DMS114 treated with DMSO at 0.1 percent for 48 hours (cell line): ENCODE results near the gene PDE6B.
"Not testable (repeated sequence)": the region's sequence is repeated elsewhere in the genome, so short reads cannot be mapped to it uniquely, and the experiment has no call there.

Source experiments
- DNase-seq: peaks from one replicate; lab custom pipeline; 2025; ENCODE audit not compliant: unreplicated experiment; lab: John Stamatoyannopoulos, UW

The PDE6B gene

DNA sequence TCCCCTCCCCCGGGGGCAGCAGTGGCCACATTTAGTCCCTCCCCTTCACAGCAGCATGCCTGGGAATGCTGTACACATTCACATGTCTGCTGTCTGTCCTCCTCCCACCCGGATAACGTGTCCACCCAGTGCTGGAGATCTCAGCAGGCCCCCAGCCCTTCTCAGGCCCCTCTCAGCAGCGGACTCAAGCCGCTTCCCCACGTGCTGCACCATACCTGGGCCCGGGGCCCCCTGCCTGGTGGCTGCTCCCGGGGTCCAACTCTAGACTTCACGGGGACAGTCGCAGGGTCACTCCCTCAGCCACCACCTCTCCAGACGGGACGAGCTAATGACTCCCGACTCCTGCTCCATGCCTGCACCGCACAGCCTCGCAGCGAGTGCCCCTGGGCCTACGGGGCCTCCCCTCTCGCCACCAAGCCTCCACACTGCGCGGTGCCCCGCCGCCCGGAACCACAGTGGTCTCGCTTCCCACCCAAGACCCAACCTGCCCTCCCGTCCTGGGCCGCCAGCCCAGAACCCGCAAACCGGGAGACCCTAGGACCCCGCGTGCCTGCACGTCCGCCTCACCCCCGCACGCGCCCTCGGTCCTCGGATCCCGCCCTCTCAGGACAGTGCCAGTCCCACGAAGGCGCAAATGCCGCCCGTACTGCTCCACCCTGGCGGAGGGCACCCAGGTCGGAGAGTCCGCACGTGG, 79.0 kb downstream of the PDE6B start:
- DNase-seq, result no peak

DNA sequence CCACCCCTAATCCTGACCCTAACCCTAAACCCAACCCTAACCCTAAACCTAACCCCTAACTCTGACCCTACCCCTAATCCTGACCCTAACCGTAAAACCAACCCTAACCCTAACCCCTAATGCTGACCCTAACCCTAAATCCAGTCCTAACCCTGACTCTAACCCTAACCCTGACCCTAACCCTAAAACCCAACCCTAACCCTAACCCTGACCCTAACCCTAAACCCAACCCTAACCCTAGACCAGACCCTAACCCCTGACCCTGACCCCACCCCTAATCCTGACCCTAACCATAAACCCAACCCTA, 79.6 kb downstream of the PDE6B start:
- DNase-seq, result no peak

DNA sequence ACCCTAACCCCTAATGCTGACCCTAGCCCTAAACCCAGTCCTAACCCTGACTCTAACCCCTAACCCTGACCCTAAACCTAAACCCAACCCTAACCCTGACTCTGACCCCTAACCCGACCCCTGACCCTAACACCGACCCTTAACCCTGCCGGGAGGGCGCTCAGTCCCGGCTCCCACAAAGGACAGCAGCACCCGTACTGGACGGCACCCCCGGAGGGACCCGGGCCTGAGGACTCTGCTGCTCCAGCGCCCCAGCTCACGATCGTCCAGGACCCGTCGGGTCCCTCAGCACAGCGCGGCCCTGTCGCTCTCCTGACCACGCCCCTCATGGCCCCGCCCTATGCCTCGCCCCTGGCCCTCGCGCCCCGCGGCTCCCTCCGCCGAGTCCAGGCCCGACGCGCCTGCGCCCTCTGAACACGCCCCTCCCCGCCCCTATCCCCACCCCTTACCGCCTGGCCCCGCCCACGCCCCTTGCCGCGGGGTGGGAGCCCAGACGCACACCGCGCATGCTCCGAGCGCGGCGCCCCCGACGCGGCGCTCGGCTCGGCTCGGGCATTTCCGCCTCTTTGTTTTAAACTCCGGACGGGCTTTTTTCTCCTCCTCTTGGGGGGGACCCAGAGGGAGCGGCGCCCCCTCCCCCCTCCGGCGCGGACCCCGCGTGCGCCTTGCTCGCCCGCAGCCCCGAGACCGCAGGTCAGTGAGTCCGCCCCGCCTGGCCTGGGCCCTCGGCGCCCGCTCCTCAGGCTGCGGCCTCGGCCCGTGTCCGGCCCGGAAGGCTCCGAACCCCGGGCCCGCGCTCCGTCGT, 80.1 kb downstream of the PDE6B start, which contains the start of gene PCGF3:
Gene PCGF3 (plus strand): TSS at position 555 of the 805 bp plus-strand sequence. CDS start 27,849 bp downstream, outside the sequence.
- peak; percentile 78 for DNase-seq

DNA sequence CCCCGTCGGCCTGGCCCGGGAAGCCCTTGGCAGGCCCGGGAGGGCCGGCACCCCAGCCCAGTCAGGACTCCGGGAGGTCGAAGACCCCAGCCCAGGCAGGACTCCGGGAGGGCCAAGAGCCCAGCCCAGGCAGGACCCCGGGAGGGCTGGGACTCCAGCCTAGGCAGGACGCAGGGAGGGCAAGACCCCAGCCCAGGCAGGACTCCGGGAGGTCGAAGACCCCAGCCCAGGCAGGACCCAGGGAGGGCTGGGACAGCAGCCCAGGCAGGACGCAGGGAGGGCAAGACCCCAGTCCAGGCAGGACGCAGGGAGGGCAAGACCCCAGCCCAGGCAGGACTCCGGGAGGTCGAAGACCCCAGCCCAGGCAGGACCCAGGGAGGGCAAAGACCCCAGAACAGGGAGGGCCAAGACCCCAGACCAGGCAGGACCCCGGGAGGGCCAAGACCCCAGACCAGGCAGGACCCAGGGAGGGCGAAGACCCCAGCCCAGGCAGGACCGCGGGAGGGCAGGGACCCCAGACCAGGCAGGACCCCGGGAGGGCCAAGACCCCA, 80.8 kb downstream of the PDE6B start:
- DNase-seq, result not testable (repeated sequence)

DNA sequence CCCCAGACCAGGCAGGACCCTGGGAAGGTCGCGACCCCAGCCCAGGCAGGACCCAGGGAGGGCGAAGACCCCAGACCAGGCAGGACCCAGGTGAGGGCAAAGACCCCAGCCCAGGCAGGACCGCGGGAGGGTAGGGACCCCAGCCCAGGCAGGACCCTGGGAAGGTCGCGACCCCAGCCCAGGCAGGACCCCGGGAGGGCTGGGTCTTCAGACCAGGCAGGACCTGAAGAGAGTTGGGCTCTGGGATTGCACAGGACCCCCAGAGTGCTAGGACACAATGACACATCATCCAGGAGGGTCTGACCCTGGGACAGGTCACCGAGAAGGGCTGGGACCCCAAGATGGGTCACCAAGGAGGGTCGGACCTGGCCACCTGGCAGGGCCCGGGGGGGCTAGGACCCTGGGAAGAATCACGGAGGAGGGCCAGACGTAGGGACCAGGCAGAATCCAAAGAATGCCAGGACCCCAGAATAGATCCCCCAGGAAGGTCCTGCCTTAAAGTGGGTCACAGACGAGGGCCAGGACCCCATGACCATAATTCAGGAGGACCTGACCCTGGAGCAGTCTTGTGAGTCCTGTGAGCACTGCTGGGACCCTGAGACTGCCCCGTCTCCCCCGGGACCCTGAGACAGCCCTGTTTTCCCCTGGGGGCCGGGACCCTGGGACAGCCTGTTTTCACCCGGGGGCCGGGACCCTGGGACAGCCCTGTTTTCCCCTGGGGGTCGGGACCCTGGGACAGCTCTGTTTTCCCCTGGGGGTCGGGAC, 81.6 kb downstream of the PDE6B start:
- DNase-seq, result no peak

DNA sequence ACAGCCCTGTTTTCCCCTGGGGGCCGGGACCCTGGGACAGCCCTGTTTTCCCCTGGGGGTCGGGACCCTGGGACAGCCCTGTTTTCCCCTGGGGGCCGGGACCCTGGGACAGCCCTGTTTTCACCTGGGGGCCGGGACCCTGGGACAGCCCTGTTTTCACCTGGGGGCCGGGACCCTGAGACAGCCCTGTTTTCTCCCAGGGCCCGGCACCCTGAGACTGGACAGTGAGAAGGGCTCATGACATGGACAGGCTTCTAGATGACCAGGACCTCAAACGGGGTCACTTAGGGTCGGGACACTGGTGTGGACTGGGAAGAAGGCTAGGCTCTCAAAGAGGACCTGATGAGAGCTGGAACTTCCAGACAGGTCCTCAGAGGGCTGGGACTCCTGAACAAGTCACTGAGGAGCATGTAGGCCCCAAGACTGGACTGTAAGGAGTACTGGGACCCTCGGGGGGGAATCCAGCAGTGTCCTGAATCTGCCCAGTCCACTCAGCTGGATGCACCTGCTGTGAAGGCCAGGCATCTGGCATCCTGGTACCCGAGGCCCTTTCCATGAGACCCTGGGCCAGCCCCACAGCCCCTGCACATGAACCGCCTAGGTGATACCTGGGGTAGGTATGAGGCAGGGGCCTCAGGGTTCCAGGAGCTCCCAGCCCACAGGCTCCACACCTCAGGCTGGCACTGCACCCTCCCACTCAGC, 82.7 kb downstream of the PDE6B start:
- no peak for DNase-seq

DNA sequence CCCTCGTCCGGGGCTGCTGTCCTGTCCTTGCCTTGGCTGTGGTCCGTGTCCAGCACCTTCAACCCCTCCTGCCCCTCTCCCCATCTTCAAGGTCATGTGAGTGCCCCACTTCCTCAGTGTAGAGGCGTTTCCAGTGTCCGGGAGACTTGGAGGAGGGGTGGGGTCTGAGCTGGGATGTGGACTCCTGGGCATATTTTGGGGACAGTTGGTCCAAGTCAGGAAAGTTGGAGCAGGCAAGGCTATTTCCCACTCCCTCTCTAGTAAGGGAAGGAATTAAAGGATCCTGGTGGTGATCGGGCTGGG, 83.2 kb downstream of the PDE6B start:
- DNase-seq, result no peak

DNA sequence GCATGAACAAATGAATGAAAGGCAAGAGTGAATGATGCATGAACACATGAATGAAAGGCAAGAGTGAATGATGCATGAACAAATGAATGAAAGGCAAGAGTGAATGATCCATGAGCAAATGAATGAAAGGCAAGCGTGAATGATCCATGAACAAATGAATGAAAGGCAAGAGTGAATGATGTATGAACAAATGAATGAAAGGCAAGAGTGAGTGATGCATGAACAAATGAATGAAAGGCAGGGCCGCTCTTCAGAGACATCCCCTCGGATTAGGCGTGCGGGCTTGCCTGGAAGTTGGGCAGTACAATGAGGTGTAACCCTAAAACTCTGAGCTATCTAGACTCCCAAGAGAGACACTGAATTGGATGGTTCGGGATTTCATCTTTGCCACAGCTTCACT, 84.0 kb downstream of the PDE6B start:
- no peak for DNase-seq

DNA sequence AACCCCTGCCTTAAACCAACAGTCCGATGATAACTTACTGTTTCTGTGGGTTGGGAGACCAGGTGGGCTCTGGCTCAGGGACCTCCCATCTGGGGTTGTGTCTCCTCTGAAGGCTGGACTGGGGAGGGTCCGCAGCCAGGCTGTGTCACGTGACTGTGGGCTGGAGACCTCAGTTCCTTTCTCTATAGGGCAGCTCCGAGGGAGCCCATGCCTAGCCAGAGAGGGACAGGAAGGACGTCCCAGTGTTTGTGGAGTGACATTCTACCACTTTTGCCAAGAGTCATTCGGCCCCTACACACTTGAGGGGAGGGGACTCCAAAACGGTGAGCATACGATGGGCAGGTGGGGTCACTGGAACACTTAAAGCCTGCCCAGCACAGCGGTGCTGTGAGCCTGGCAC, 84.7 kb downstream of the PDE6B start:
- DNase-seq, result no peak

DNA sequence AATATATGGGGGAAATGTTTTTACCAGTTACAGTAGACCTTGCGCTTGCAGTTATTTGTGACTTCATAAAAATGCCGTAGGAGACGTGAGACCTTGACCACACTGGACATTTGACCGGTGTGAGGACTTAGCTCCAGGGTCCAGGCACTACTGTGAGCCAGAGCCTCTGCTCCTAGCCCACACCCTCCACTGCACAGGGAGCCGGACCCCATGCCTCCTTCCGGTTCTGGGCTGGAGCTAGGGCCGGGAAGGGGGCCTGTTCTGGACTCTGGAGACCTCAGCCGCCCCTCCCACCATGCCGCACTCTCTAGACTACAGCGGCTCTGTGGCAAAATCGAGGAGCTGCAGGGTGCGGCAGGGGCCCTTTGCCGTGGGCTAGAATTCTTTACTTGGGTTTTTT, 85.5 kb downstream of the PDE6B start:
- no peak for DNase-seq

DNA sequence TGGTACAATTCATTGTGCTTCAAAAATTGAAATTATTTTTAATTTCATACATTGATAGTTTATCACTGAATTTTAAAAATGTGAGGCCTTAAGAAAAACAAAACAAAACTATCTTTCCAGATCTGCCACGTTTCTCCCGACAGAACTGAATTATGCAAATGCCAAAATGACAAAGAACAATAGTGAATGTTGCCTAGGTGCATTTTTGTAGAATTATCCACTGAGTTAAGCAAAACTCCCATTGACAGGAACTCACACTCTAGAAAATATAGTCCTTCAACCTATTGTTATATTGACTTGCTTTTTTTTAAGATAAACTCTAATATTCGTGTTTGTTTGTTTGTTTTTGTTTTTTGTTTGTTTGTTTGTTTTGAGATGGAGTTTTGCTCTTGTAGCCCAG, 86.7 kb downstream of the PDE6B start:
- no peak for DNase-seq

DNA sequence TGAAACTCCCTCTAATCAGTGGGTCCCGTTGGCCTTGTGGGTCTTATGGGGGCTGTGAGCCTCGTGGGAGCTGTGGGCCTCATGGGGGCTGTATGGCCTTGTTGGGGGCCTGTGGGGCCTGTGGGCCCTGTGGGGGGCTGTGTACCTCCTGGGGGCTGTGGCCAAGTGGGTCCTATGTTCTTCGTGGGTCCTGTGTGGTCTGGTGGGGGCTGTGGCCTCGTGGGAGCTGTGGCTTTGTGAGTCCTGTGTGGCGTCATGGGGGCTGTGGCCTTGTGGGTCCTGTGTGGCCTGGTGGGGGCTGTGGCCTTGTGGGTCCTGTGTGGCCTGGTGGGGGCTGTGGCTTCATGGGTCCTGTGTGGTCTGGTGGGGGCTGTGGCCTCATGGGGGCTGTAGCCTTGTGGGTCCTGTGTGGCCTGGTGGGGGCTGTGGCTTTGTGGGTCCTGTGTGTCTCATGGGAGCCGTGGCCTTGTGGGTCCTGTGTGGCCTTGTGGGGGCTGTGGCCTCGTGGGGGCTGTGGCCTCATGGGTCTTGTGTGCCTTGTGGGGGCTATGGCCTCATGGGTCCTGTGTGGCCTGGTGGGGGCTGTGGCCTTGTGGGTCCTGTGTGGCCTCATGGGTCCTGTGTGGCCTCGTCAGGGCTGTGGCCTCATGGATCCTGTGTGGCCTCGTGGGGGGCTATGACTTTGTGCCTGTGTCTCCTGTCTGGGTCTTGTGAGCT, 87.7 kb downstream of the PDE6B start:
- DNase-seq, result no peak

DNA sequence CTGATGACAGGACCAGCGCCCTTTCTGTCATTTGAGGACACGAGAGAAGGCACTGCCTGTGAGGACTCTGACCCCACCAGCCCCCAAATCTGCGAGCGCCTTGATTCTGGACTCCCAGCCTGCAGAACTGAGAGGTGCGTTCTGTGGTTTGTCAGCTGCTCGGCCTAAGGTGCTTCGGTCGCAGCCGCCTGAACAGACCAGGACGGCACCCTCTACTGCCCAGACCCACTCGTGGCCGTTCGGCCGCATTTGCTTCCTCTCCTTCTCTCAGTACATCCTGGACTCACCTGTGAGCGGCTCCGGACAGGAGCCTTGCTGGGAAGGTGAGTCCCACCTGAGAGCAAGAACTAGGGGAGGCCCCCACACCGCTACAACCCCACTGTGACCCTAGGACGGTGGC, 88.7 kb downstream of the PDE6B start:
- no peak for DNase-seq

DNA sequence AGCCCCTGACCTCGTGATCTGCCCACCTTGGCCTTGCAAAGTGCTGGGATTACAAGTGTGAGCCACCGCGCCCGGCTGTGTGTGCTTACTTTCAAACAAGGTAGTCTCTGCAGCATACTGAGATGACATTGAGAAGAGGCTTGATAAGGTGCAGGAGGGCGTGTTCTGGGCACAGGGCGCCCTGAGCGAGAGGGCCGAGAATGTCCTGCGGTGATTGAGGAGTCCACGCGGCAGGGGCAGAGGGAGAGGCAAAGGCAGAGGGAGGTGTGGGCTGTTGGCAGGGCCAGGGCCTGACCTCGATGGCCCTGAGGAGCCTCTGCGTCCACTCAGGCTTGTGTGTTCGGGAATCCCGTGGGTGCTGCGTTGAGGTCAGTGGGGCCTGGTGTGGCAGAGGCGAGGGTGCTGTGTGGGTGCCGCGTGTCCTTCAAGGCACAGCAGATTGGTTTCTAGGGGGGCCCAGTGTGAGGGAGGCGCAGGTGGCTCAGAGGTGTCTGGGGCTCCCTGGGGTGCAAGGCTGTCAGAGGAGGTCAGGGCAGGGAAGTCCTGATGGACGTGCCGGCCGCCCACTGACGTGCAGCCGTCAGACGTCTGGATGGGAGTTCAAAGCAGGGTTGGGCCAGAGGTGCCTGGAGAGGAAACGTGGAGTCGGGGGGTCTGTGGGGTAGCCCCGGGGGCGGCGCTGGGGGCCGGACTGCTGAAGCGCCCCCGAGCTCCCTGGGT, 92.4 kb downstream of the PDE6B start:
- DNase-seq, result no peak

DNA sequence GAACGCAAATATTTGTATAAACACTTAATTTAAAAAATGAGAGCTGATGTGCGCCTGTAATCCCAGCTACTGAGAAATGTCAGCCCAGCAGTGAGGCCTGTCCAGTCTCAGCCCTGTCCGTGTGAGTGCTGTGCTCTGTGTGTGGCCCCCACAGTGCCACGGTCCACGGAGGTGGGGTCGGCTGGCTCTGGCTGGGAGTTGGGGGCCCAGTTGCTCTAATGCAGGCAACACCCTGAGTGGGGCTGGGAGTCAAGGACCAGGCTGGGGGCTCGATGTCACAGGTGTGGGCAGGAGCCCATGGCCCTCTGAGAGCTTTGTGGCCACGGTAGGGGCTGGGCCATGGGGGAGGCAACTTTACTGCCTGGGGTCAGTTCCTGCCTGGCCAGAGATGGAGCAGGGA, 93.1 kb downstream of the PDE6B start:
- DNase-seq, result no peak
